Measurements from ENCODE around the gene ART1.

DNA sequence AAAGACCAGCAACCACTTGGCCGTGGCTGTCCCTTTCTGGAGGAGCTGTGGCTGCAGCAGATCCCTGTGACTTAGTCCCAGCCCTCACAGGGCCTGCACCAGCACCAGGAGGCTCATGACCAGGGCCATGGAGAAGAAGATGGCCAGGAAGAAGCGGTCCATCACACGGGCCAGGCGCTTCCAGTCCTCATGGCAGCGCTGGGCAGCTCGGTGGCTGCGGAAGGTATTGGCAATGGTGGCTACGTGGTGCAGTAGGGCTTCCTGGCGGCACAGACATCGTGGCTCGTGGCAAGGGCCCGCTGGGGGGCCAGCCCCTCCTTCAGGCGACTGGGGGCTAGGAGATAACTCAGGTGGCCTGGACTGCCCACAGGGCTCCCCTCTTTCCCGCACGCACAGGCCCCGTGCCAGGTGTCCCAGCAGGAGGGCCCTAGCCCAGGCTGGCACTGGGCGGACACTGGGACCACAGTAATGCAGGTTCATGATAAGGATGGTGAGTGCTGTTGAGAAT, 21.1 kb downstream of the ART1 start:
- no peak for TF ChIP-seq CTCF (IDR thresholded peaks at IDR 0.05 in 4 of 5, conservative IDR thresholded peaks at IDR 0.05 in 1 of 5)
- no peak for TF ChIP-seq POLR2A (IDR thresholded peaks at IDR 0.05)

Measured in gastrocnemius medialis (tissue), 4 donors.